HepG2 (cell line): Measurements from ENCODE around the gene LIN28A. TPM values are rescaled to one million over a fixed set of nuclear protein-coding genes. Genes with fewer than 3 reads are reported as not detected.

Source experiments
- CTCF ChIP-seq: sonication (generic); formaldehyde crosslinking; IDR thresholded peaks from 2 replicates; pipeline ENCODE4 v1.5.0; 2020; ENCODE audit warnings: mild to moderate bottlenecking, missing genetic modification reagents, moderate library complexity
- E2F2 ChIP-seq: sonication (generic); formaldehyde crosslinking; IDR thresholded peaks from 2 replicates; pipeline ENCODE4 v1.4.0; 2020; ENCODE audit warnings: missing genetic modification reagents, borderline replicate concordance
- HNRNPLL ChIP-seq: fragments of 200-400 bp; formaldehyde crosslinking; IDR thresholded peaks from 2 replicates; pipeline ENCODE4 v1.6.1; 2017; ENCODE audit warnings: mild to moderate bottlenecking, low read depth, low read length; ENCODE audit not compliant: poor library complexity, severe bottlenecking
- HOXA9 ChIP-seq: sonication (generic); formaldehyde crosslinking; IDR thresholded peaks from 2 replicates; pipeline ENCODE4 v1.8.1; 2022; ENCODE audit warnings: missing genetic modification reagents, mild to moderate bottlenecking, moderate library complexity, borderline replicate concordance
- JUNB ChIP-seq: sonication (generic); formaldehyde crosslinking; IDR thresholded peaks from 2 replicates; pipeline ENCODE4 v1.8.0; 2022; ENCODE audit warnings: missing genetic modification reagents, mild to moderate bottlenecking, borderline replicate concordance
- MTA1 ChIP-seq: sonication (generic); formaldehyde crosslinking; IDR thresholded peaks from 2 replicates; pipeline ENCODE4 v1.4.0; 2020; ENCODE audit warnings: missing genetic modification reagents, mild to moderate bottlenecking, borderline replicate concordance
- NCOR1 ChIP-seq: fragments of 200-600 bp; sonication (generic); IDR thresholded peaks from 2 replicates; pipeline ENCODE4 v1.7.0; 2017; ENCODE audit warnings: antibody characterized with exemption, low read length, borderline replicate concordance
- TSC22D2 ChIP-seq: sonication (generic); formaldehyde crosslinking; IDR thresholded peaks from 2 replicates; pipeline ENCODE4 v1.5.1; 2020; ENCODE audit warnings: missing genetic modification reagents, mild to moderate bottlenecking, borderline replicate concordance
- ZFP41 ChIP-seq: sonication (generic); formaldehyde crosslinking; IDR thresholded peaks from 2 replicates; pipeline ENCODE4 v1.4.0; 2020; ENCODE audit warnings: mild to moderate bottlenecking, missing genetic modification reagents, borderline replicate concordance
- ZNF18 ChIP-seq: sonication (generic); formaldehyde crosslinking; IDR thresholded peaks from 2 replicates; pipeline ENCODE4 v1.8.0; 2022; ENCODE audit warnings: mild to moderate bottlenecking, missing genetic modification reagents; ENCODE audit not compliant: insufficient replicate concordance
- ZNF24 ChIP-seq: fragments of 450-650 bp; IDR thresholded peaks from 2 replicates; pipeline ENCODE4 v1.6.1; 2017; ENCODE audit warnings: antibody characterized with exemption, mild to moderate bottlenecking
- ZNF276 ChIP-seq: sonication (generic); formaldehyde crosslinking; IDR thresholded peaks from 2 replicates; pipeline ENCODE4 v1.4.0; 2020; ENCODE audit warnings: mild to moderate bottlenecking, low read depth, missing genetic modification reagents
- ZNF382 ChIP-seq: sonication (generic); formaldehyde crosslinking; IDR thresholded peaks from 2 replicates; pipeline ENCODE4 v1.5.0; 2020; ENCODE audit warnings: missing genetic modification reagents, mild to moderate bottlenecking, borderline replicate concordance
- ZNF512B ChIP-seq: sonication (generic); formaldehyde crosslinking; IDR thresholded peaks from 2 replicates; pipeline ENCODE4 v1.5.1; 2020; ENCODE audit warnings: missing genetic modification reagents, mild to moderate bottlenecking, borderline replicate concordance
- ZNF597 ChIP-seq: sonication (generic); formaldehyde crosslinking; IDR thresholded peaks from 2 replicates; pipeline ENCODE4 v1.5.0; 2020; ENCODE audit warnings: missing genetic modification reagents
- ZNF709 ChIP-seq: sonication (generic); formaldehyde crosslinking; IDR thresholded peaks from 2 replicates; pipeline ENCODE4 v1.5.0; 2020; ENCODE audit warnings: mild to moderate bottlenecking, missing genetic modification reagents
- ZNF775 ChIP-seq: sonication (generic); formaldehyde crosslinking; IDR thresholded peaks from 2 replicates; pipeline ENCODE4 v1.4.0; 2020; ENCODE audit warnings: missing genetic modification reagents, mild to moderate bottlenecking, moderate library complexity, borderline replicate concordance
- ZNF891 ChIP-seq: sonication (generic); formaldehyde crosslinking; IDR thresholded peaks from 2 replicates; pipeline ENCODE4 v1.5.0; 2020; ENCODE audit warnings: mild to moderate bottlenecking, missing genetic modification reagents
- polyA plus RNA-seq, 8 experiments: library from polyadenylated mRNA; depleted of rRNA in 3 of 8; stranded (reverse) in 7 of 8; unstranded in 1 of 8; fragments of >200 nt; fragmentation: Illumina TruSeq in 4 of 8; extraction: Trizol in 4 of 8; gene quantifications; 2 replicates each; pipeline versions ENCODE4 v1.2.1 to v1.2.3, GENCODE V29; 2011 to 2016; ENCODE audit warnings: low read depth in 4 of 8, missing spikeins in 1 of 8, mixed read lengths in 1 of 8; ENCODE audit not compliant: insufficient read depth in 1 of 8
- total RNA-seq, 5 experiments: library from RNA; depleted of rRNA; stranded (reverse); fragments of >200 nt; fragmentation: Illumina TruSeq; extraction: Trizol; gene quantifications; 2 replicates each; pipeline ENCODE4 v1.2.3, GENCODE V29; 2016; ENCODE audit warnings: low read depth in 1 of 5

Gene LIN28A
- total and polyA plus RNA-seq, 2 of the 13 experiments (the other 11 are each of a cell fraction or from before 2014, with no cell fraction given) = not detected

- TF ChIP-seq ZNF512B (CRISPR knock-in tag) (peak; percentile 98; the same call in 1 of the 2 replicates), ZFP41 (CRISPR knock-in tag) (peak; percentile 100), ZNF24 (0 out of 2 replicates have a peak, but pooled peaks have one; percentile 40), JUNB (CRISPR knock-in tag) (peak; percentile 98), CTCF (CRISPR knock-in tag) (0 out of 2 replicates have a peak, but pooled peaks have one; percentile 6), HNRNPLL (no peak), ZNF709 (CRISPR knock-in tag) (peak; percentile 100), ZNF775 (CRISPR knock-in tag) (peak; percentile 99), ZNF18 (CRISPR knock-in tag) (peak; percentile 99), HOXA9 (CRISPR knock-in tag) (peak; percentile 99), ZNF382 (CRISPR knock-in tag) (peak; percentile 94), E2F2 (CRISPR knock-in tag) (peak; percentile 100; the same call in 1 of the 2 replicates), ZNF597 (no peak), ZNF891 (CRISPR knock-in tag) (peak; percentile 100), TSC22D2 (CRISPR knock-in tag) (peak; percentile 100), ZNF276 (peak; percentile 99), NCOR1 (no peak), MTA1 (CRISPR knock-in tag) (peak; percentile 89; the same call in 1 of the 2 replicates)
These were observed 2.0 kb upstream of the LIN28A start (continued) for GRCh38 chr1:26408604-26409003.
